RWPE1 (cell line): ENCODE results near the gene RALGAPA2.
A peak's percentile ranks its signal among the peaks of the same experiment; 100 is the strongest.

Experiments used
- CTCF ChIA-PET: fragments of 350-600 bp; sonication (Branson Sonifier 250); formaldehyde crosslinking; extraction: SDS; loops from one replicate; lab custom pipeline; 2021; lab: Yijun Ruan, JAX
- POLR2A ChIA-PET: fragments of 400-600 bp; formaldehyde crosslinking; extraction: SDS; loops from one replicate; lab custom pipeline; 2020; ENCODE audit warnings: antibody characterized with exemption; ENCODE audit not compliant: low non-redundant PET; lab: Yijun Ruan, JAX
- DNase-seq: peaks from one replicate; pipeline ENCODE4 v3.0.0; 2012; ENCODE audit warnings: low spot score
- H3K27ac ChIP-seq: fragments of 450-650 bp; 2 replicates; pipeline ENCODE4 v1.5.1; 2017
- TF ChIP-seq, protein P1 (sequence below): fragments of 450-650 bp; conservative IDR thresholded peaks from 2 replicates; pipeline ENCODE4 v1.5.1; 2017; ENCODE audit warnings: low read depth, mild to moderate bottlenecking

RALGAPA2 gene

GRCh38 chr20:20737158-20737557 is 24.7 kb upstream of the RALGAPA2 start:
- POLR2A ChIA-PET: no interaction called here
- no peak for DNase-seq
- TF ChIP-seq, protein P1, sequence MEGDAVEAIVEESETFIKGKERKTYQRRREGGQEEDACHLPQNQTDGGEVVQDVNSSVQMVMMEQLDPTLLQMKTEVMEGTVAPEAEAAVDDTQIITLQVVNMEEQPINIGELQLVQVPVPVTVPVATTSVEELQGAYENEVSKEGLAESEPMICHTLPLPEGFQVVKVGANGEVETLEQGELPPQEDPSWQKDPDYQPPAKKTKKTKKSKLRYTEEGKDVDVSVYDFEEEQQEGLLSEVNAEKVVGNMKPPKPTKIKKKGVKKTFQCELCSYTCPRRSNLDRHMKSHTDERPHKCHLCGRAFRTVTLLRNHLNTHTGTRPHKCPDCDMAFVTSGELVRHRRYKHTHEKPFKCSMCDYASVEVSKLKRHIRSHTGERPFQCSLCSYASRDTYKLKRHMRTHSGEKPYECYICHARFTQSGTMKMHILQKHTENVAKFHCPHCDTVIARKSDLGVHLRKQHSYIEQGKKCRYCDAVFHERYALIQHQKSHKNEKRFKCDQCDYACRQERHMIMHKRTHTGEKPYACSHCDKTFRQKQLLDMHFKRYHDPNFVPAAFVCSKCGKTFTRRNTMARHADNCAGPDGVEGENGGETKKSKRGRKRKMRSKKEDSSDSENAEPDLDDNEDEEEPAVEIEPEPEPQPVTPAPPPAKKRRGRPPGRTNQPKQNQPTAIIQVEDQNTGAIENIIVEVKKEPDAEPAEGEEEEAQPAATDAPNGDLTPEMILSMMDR: no peak
- no peak overlapping the region for H3K27ac ChIP-seq
- CTCF ChIA-PET: interaction anchor here (0.7 kb wide), 1 partner anchor 50 kb away, joined by 4 read pairs; no protein-coding TSS in a partner anchor

DNA sequence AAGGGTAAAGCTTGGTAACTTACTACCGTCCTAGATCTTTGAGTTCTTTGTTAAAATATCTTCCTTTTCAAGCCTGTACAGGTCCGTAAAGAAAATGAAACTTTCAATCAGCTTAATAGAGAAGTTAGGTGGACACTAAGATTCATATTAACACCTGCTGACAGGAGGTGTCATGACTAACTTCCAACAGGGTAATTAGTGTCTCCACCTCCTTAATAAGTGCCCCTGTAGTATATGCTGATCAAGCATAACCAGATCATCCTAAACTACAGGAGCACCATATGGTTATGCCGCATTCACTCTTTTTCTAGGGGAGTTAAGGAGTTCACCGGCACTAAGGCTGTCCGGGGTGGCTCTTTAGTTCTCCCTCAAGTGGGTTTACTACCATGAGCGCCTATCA is 23.9 kb upstream of the RALGAPA2 start:
- H3K27ac ChIP-seq: no peak overlapping the region
- ChIA-PET POLR2A (no interaction called here), CTCF (no interaction called here)
- DNase-seq: no peak
- TF ChIP-seq, protein P1: no peak

DNA sequence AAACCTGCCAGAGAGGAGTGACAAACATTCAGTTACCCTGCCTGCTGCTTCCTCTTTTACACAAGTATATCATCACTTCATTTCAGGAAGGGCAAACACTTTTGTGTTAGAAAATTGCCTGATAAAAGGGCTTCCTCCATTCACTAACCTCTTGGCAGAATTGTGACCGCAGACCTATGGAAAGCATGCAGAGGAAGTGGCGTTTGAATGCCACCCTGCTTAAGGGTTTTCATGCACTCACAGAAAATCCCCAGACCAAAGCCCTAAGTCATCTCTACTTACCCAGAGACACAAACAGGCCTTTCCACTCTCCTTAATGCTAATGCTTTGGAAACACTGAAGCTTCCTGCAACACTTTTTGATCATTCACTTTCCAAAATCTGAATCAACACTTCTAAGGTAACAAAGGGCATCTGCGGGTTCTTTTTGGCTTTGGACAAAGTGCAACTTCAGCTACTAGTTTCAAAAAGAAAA is 22.1 kb upstream of the RALGAPA2 start:
- POLR2A ChIA-PET: no interaction called here
- TF ChIP-seq, protein P1: no peak
- no peak overlapping the region for H3K27ac ChIP-seq
- no peak for DNase-seq
- CTCF ChIA-PET: interaction anchor here (0.6 kb wide), 1 partner anchor 910 kb away, joined by 5 read pairs; no protein-coding TSS in a partner anchor

GRCh38 chr20:20733943-20734342 is 21.5 kb upstream of the RALGAPA2 start:
- TF ChIP-seq, protein P1: no peak
- ChIA-PET CTCF (interaction anchor here (0.6 kb wide), 1 partner anchor 910 kb away, joined by 5 read pairs; no protein-coding TSS in a partner anchor), POLR2A (no interaction called here)
- DNase-seq: no peak
- H3K27ac ChIP-seq: no peak overlapping the region

DNA sequence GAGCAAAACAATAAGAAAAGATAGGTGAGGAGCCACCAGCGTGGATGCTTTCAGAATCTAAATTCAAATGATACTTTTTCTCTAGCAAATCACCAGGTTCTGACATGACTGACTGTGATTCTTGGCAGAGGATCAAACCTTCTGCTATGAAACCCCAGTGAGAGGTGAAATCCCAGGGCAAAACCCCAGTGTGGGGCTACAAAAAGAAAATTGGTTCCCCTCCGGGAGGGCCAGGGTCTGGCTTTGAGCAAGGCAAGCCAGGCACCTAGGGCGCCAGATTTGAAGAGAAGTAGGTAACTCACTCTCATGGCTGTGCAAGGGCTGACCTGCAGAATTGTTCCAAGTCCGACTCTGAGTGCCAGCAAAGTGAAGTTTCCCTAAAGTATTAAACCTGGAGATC is 20.2 kb upstream of the RALGAPA2 start:
- TF ChIP-seq, protein P1: no peak
- POLR2A ChIA-PET: no interaction called here
- CTCF ChIA-PET: interaction anchor here (0.6 kb wide), 1 partner anchor 70 kb away, joined by 3 read pairs; no protein-coding TSS in a partner anchor
- H3K27ac ChIP-seq: peak overlapping the region; percentile 58
- DNase-seq: no peak

DNA sequence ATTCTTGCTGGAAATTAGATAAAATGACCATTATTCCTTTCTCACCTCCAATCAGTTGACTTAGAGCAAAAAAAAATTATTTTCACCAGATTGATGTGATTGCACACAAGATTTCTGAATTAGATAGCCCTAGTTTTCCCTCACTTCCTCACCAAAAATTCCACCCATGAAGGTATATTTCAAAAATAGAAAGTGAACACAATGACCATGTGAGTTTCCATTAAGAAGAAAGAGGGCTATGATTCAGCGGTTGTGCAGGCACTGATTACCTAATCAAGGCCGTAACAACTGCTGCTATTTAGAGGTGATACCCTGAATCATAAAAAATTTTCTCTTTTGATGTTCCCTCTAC is 19.5 kb upstream of the RALGAPA2 start:
- H3K27ac ChIP-seq: no peak overlapping the region
- ChIA-PET CTCF (no interaction called here), POLR2A (no interaction called here)
- peak; percentile 55 for DNase-seq
- TF ChIP-seq, protein P1: no peak
